ENCODE results near the gene PIH1D2.
"Not testable (repeated sequence)": the region's sequence is repeated elsewhere in the genome, so short reads cannot be mapped to it uniquely, and the experiment has no call there.

Gene PIH1D2

GRCh38 chr11:112097734-112098528 is 24.1 kb upstream of the PIH1D2 start:
- no peaks in the 10 kb centered on the region for H3K27me3 ChIP-seq (ENCODE audit: insufficient read depth, low read length, poor library complexity)
- H3K4ac ChIP-seq (ENCODE audit: low read depth, low read length) = no peak overlapping the region
- no peaks in the 10 kb centered on the region for H3K4me1 ChIP-seq (ENCODE audit: control insufficient read depth, low read depth, low read length)
- no peak overlapping the region for H2BK5ac ChIP-seq (ENCODE audit: low read length)
- H3K79me2 ChIP-seq (ENCODE audit: control insufficient read depth, insufficient read depth, low read length) = no peaks in the 10 kb centered on the region
- no peak overlapping the region for H4K5ac ChIP-seq (ENCODE audit: low read length)
- H3K9ac ChIP-seq (ENCODE audit: low read length) = no peak overlapping the region
- no peak overlapping the region for H3K4me3 ChIP-seq (ENCODE audit: low read length)
- H3K56ac ChIP-seq (ENCODE audit: low read length) = no peak overlapping the region
- H3K4me2 ChIP-seq (ENCODE audit: low read length) = no peak overlapping the region
- no peaks in the 10 kb centered on the region for H3K79me1 ChIP-seq (ENCODE audit: low read length)
- no peak overlapping the region for H2BK120ac ChIP-seq (ENCODE audit: low read depth, low read length)
- no peak overlapping the region for H3K18ac ChIP-seq (ENCODE audit: low read length)
- H2AK5ac ChIP-seq (ENCODE audit: low read length) = no peak overlapping the region
- WGBS (ENCODE audit: extremely low coverage, insufficient coverage, low lambda C conversion rate) = no CpG with 5 or more reads among the region's 11 CpGs
- H4K8ac ChIP-seq (ENCODE audit: low read depth, low read length) = no peak overlapping the region
- no peak overlapping the region for H3K27ac ChIP-seq (ENCODE audit: low read depth, low read length)
- no peaks in the 10 kb centered on the region for H3K36me3 ChIP-seq (ENCODE audit: control insufficient read depth, insufficient read depth, low read length)
- no peak overlapping the region for H3K23ac ChIP-seq (ENCODE audit: low read length)
- DNase-seq = no peak
- no peak overlapping the region for H2BK15ac ChIP-seq (replicated peaks; ENCODE audit: low read depth)

GRCh38 chr11:112096194-112096593 is 22.4 kb upstream of the PIH1D2 start:
- H3K79me2 ChIP-seq (ENCODE audit: control insufficient read depth, insufficient read depth, low read length) = no peaks in the 10 kb centered on the region
- H3K23ac ChIP-seq (ENCODE audit: low read length) = no peak overlapping the region
- H3K56ac ChIP-seq (ENCODE audit: low read length) = no peak overlapping the region
- H3K27ac ChIP-seq (ENCODE audit: low read depth, low read length) = no peak overlapping the region
- H2AK5ac ChIP-seq (ENCODE audit: low read length) = no peak overlapping the region
- H2BK5ac ChIP-seq (ENCODE audit: low read length) = no peak overlapping the region
- no peak overlapping the region for H3K18ac ChIP-seq (ENCODE audit: low read length)
- no peaks in the 10 kb centered on the region for H3K27me3 ChIP-seq (ENCODE audit: insufficient read depth, low read length, poor library complexity)
- H2BK120ac ChIP-seq (ENCODE audit: low read depth, low read length) = no peak overlapping the region
- H3K79me1 ChIP-seq (ENCODE audit: low read length) = no peaks in the 10 kb centered on the region
- no peaks in the 10 kb centered on the region for H3K36me3 ChIP-seq (ENCODE audit: control insufficient read depth, insufficient read depth, low read length)
- H3K4me3 ChIP-seq (ENCODE audit: low read length) = no peak overlapping the region
- DNase-seq = no peak
- no peak overlapping the region for H4K5ac ChIP-seq (ENCODE audit: low read length)
- no peak overlapping the region for H4K8ac ChIP-seq (ENCODE audit: low read depth, low read length)
- H3K9ac ChIP-seq (ENCODE audit: low read length) = no peak overlapping the region
- no peaks in the 10 kb centered on the region for H3K4me1 ChIP-seq (ENCODE audit: control insufficient read depth, low read depth, low read length)
- no peak overlapping the region for H3K4ac ChIP-seq (ENCODE audit: low read depth, low read length)
- no peak overlapping the region for H2BK15ac ChIP-seq (replicated peaks; ENCODE audit: low read depth)
- no peak overlapping the region for H3K4me2 ChIP-seq (ENCODE audit: low read length)

GRCh38 chr11:112095302-112095701 is 21.5 kb upstream of the PIH1D2 start:
- not testable (repeated sequence) for H3K9ac ChIP-seq (ENCODE audit: low read length); H2AK5ac ChIP-seq (ENCODE audit: low read length); H3K36me3 ChIP-seq (ENCODE audit: control insufficient read depth, insufficient read depth, low read length); H4K8ac ChIP-seq (ENCODE audit: low read depth, low read length); H2BK120ac ChIP-seq (ENCODE audit: low read depth, low read length); H3K4ac ChIP-seq (ENCODE audit: low read depth, low read length); H3K4me3 ChIP-seq (ENCODE audit: low read length); H3K56ac ChIP-seq (ENCODE audit: low read length); H3K4me1 ChIP-seq (ENCODE audit: control insufficient read depth, low read depth, low read length); H3K18ac ChIP-seq (ENCODE audit: low read length); H3K23ac ChIP-seq (ENCODE audit: low read length); H3K79me1 ChIP-seq (ENCODE audit: low read length); H3K27me3 ChIP-seq (ENCODE audit: insufficient read depth, low read length, poor library complexity); H2BK15ac ChIP-seq (replicated peaks; ENCODE audit: low read depth); H3K27ac ChIP-seq (ENCODE audit: low read depth, low read length); H2BK5ac ChIP-seq (ENCODE audit: low read length); DNase-seq; H3K79me2 ChIP-seq (ENCODE audit: control insufficient read depth, insufficient read depth, low read length); H4K5ac ChIP-seq (ENCODE audit: low read length); H3K4me2 ChIP-seq (ENCODE audit: low read length)
- WGBS (ENCODE audit: extremely low coverage, insufficient coverage, low lambda C conversion rate) = no CpG with 5 or more reads among the region's 2 CpGs

GRCh38 chr11:112087212-112087611 is 13.4 kb upstream of the PIH1D2 start:
- Histone ChIP-seq H3K36me3 (ENCODE audit: control insufficient read depth, insufficient read depth, low read length) (peaks cover 6% of the 10 kb centered on the region), H2BK120ac (ENCODE audit: low read depth, low read length) (no peak overlapping the region), H2BK5ac (ENCODE audit: low read length) (no peak overlapping the region), H3K4ac (ENCODE audit: low read depth, low read length) (no peak overlapping the region), H3K4me2 (ENCODE audit: low read length) (peak overlapping the region; percentile 68), H3K4me1 (ENCODE audit: control insufficient read depth, low read depth, low read length) (no peaks in the 10 kb centered on the region), H3K27ac (ENCODE audit: low read depth, low read length) (no peak overlapping the region), H3K27me3 (ENCODE audit: insufficient read depth, low read length, poor library complexity) (no peaks in the 10 kb centered on the region), H3K4me3 (ENCODE audit: low read length) (peak overlapping the region; percentile 93), H3K79me1 (ENCODE audit: low read length) (peaks cover 13% of the 10 kb centered on the region), H3K79me2 (ENCODE audit: control insufficient read depth, insufficient read depth, low read length) (peaks cover 22% of the 10 kb centered on the region), H4K5ac (ENCODE audit: low read length) (peak overlapping the region; percentile 10), H3K9ac (ENCODE audit: low read length) (peak overlapping the region; percentile 92), H2BK15ac (replicated peaks; ENCODE audit: low read depth) (no peak overlapping the region), H3K56ac (ENCODE audit: low read length) (peak overlapping the region; percentile 95), H3K18ac (ENCODE audit: low read length) (no peak overlapping the region), H2AK5ac (ENCODE audit: low read length) (no peak overlapping the region), H3K23ac (ENCODE audit: low read length) (no peak overlapping the region), H4K8ac (ENCODE audit: low read depth, low read length) (no peak overlapping the region)
- no CpG with 5 or more reads among the region's 10 CpGs for WGBS (ENCODE audit: extremely low coverage, insufficient coverage, low lambda C conversion rate)
- peak; percentile 1 for DNase-seq

GRCh38 chr11:112086422-112087191 is 12.8 kb upstream of the PIH1D2 start, which contains the start of the genes SDHD and TIMM8B:
TSS of gene SDHD (plus strand) at chr11:112086873. CDS start at chr11:112086908, 35 bp downstream.
TSS of gene TIMM8B (minus strand) at chr11:112086756. CDS start at chr11:112086723, 33 bp downstream.
- Histone ChIP-seq H3K9ac (ENCODE audit: low read length) (peak within 1 kb of the TSS; percentile 94), H4K5ac (ENCODE audit: low read length) (peak within 1 kb of the TSS; percentile 10), H3K56ac (ENCODE audit: low read length) (peak within 1 kb of the TSS; percentile 96), H3K79me1 (ENCODE audit: low read length) (peaks cover 13% of the 10 kb centered on the region), H3K27me3 (ENCODE audit: insufficient read depth, low read length, poor library complexity) (no peaks in the 10 kb centered on the region), H3K4me1 (ENCODE audit: control insufficient read depth, low read depth, low read length) (no peaks in the 10 kb centered on the region), H3K4ac (ENCODE audit: low read depth, low read length) (peak within 1 kb of the TSS; percentile 76), H3K4me3 (ENCODE audit: low read length) (peak within 1 kb of the TSS; percentile 93), H3K27ac (ENCODE audit: low read depth, low read length) (no peak within 1 kb of the TSS), H3K36me3 (ENCODE audit: control insufficient read depth, insufficient read depth, low read length) (peaks cover 6% of the 10 kb centered on the region), H2AK5ac (ENCODE audit: low read length) (no peak within 1 kb of the TSS), H3K23ac (ENCODE audit: low read length) (no peak within 1 kb of the TSS), H4K8ac (ENCODE audit: low read depth, low read length) (no peak within 1 kb of the TSS), H2BK5ac (ENCODE audit: low read length) (no peak within 1 kb of the TSS), H2BK15ac (replicated peaks; ENCODE audit: low read depth) (no peak within 1 kb of the TSS), H3K79me2 (ENCODE audit: control insufficient read depth, insufficient read depth, low read length) (peaks cover 22% of the 10 kb centered on the region), H3K4me2 (ENCODE audit: low read length) (peak within 1 kb of the TSS; percentile 69), H2BK120ac (ENCODE audit: low read depth, low read length) (no peak within 1 kb of the TSS), H3K18ac (ENCODE audit: low read length) (peak within 1 kb of the TSS; percentile 5)
- DNase-seq = peak; percentile 99
- WGBS (ENCODE audit: extremely low coverage, insufficient coverage, low lambda C conversion rate) = no CpG with 5 or more reads among the region's 45 CpGs
